Suprapubic skin (tissue), 4 donors: ENCODE results near the gene CFL2. TPM values are rescaled to one million over a fixed set of nuclear protein-coding genes. Genes with fewer than 3 reads are reported as not detected.
A peak's percentile ranks its signal among the peaks of the same experiment; 100 is the strongest.

Source experiments
- DNase-seq, 2 donors: peaks; one replicate each; pipeline ENCODE4 v3.0.0-alpha.2; 2019; ENCODE audit warnings: low spot score in 2 of 2
- H3K27ac ChIP-seq: fragments of 200-600 bp; sonication (generic); one replicate; pipeline ENCODE4 v1.5.1; 2019
- H3K27me3 ChIP-seq: fragments of 200-600 bp; sonication (generic); one replicate; pipeline ENCODE4 v1.5.1; 2019
- H3K36me3 ChIP-seq: fragments of 200-600 bp; sonication (generic); one replicate; pipeline ENCODE4 v1.5.1; 2019
- H3K4me1 ChIP-seq: fragments of 200-600 bp; sonication (generic); one replicate; pipeline ENCODE4 v1.5.1; 2019
- H3K4me3 ChIP-seq: fragments of 200-600 bp; sonication (generic); one replicate; pipeline ENCODE4 v1.5.1; 2019; ENCODE audit warnings: mild to moderate bottlenecking
- H3K9me3 ChIP-seq: fragments of 200-600 bp; sonication (generic); one replicate; pipeline ENCODE4 v1.5.1; 2019
- EP300 ChIP-seq: sonication (generic); formaldehyde crosslinking; IDR thresholded peaks from one replicate; pipeline ENCODE4 v1.6.1; 2017; ENCODE audit warnings: antibody characterized with exemption
- POLR2A ChIP-seq, 2 donors: fragments of 450-650 bp; IDR thresholded peaks; one replicate each; pipeline ENCODE4 v1.6.1; 2017; ENCODE audit warnings: antibody characterized with exemption in 2 of 2, mild to moderate bottlenecking in 2 of 2, moderate library complexity in 2 of 2
- POLR2AphosphoS5 ChIP-seq, 3 donors: sonication (generic); formaldehyde crosslinking; IDR thresholded peaks; one replicate each; pipeline ENCODE4 v1.6.1; 2017; ENCODE audit warnings: antibody characterized with exemption in 3 of 3
- WGBS: methylation state at CpG from one replicate; pipeline ENCODE4 v1.1.5; 2018; 5-methylcytosine and 5-hydroxymethylcytosine counted together
- total RNA-seq, 4 donors: library from RNA; depleted of rRNA; stranded (reverse); fragments of >200 nt; gene quantifications; one replicate each; pipeline ENCODE4 v1.1.0, GENCODE V29; 2016
- TF ChIP-seq, protein P1 (sequence below), 2 donors: fragments of 200-600 bp in 1 of 2; fragments of 450-650 bp in 1 of 2; sonication (generic) in 1 of 2; IDR thresholded peaks; one replicate each; pipeline ENCODE4 v1.5.1; 2016 to 2019; ENCODE audit warnings: antibody characterized with exemption in 2 of 2, mild to moderate bottlenecking in 1 of 2, moderate library complexity in 1 of 2

The CFL2 gene
- total RNA-seq, 4 donors from 2014 or later, result 3.7 to 23.9 (median 8.7) TPM

DNA sequence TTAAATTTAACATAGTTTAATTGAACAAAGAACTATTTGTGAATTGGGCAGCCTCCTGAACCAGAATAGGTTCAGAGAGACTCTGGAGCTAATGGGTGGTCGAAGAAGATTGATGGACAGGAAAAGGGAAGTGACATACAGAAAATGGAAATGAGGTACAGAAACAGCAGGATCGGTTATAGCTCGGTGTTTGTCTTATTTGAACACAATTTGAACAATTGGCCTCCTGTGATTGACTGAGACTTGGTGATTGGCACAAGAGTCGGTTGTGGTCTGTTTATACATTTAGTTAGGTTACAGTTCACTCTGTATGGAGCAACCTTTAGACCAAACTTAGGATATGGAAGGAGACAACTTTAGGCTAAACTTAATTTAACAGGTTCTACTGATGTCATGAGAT lies 18.4 kb upstream of the CFL2 start:
- no peak for DNase-seq
- Histone ChIP-seq H3K9me3 (no peaks in the 10 kb centered on the region), H3K4me3 (no peak overlapping the region), H3K36me3 (no peaks in the 10 kb centered on the region), H3K27me3 (no peaks in the 10 kb centered on the region), H3K27ac (no peak overlapping the region), H3K4me1 (no peaks in the 10 kb centered on the region)
- WGBS, result 65% methylated on average over 3 of the region's 4 CpGs
- TF ChIP-seq POLR2A (IDR thresholded peaks at IDR 0.05) (no peak), EP300 (no peak), POLR2AphosphoS5 (IDR thresholded peaks at IDR 0.05) (no peak)
- TF ChIP-seq, protein P1, sequence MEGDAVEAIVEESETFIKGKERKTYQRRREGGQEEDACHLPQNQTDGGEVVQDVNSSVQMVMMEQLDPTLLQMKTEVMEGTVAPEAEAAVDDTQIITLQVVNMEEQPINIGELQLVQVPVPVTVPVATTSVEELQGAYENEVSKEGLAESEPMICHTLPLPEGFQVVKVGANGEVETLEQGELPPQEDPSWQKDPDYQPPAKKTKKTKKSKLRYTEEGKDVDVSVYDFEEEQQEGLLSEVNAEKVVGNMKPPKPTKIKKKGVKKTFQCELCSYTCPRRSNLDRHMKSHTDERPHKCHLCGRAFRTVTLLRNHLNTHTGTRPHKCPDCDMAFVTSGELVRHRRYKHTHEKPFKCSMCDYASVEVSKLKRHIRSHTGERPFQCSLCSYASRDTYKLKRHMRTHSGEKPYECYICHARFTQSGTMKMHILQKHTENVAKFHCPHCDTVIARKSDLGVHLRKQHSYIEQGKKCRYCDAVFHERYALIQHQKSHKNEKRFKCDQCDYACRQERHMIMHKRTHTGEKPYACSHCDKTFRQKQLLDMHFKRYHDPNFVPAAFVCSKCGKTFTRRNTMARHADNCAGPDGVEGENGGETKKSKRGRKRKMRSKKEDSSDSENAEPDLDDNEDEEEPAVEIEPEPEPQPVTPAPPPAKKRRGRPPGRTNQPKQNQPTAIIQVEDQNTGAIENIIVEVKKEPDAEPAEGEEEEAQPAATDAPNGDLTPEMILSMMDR (IDR thresholded peaks at IDR 0.05), result no peak

DNA sequence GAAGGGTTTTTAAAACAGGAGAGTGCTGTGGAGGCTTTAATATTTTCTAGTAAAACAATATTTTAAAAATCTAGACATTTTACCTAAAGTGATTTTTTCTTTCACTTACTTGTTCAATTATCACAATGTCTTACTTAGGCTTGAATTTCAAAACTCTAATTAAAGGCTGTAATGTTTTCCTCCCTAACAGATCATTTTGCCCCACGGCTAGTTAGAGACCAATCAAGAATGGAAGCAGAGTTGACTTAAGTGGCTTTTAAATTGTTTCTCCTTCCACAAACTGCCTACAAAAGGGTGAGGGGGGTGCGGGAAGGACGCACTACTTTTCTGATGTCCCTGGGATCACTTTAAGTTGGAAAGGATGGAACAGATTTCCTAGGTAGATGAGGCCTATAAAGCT lies 9.5 kb upstream of the CFL2 start:
- H3K9me3 ChIP-seq, result no peaks in the 10 kb centered on the region
- DNase-seq, result no peak
- H3K4me3 ChIP-seq, result no peak overlapping the region
- H3K27ac ChIP-seq, result no peak overlapping the region
- no peaks in the 10 kb centered on the region for H3K36me3 ChIP-seq
- H3K27me3 ChIP-seq, result no peaks in the 10 kb centered on the region
- peaks cover 7% of the 10 kb centered on the region for H3K4me1 ChIP-seq
- TF ChIP-seq POLR2AphosphoS5 (IDR thresholded peaks at IDR 0.05), result no peak
- 90% methylated on average over 3 of the region's 3 CpGs for WGBS

DNA sequence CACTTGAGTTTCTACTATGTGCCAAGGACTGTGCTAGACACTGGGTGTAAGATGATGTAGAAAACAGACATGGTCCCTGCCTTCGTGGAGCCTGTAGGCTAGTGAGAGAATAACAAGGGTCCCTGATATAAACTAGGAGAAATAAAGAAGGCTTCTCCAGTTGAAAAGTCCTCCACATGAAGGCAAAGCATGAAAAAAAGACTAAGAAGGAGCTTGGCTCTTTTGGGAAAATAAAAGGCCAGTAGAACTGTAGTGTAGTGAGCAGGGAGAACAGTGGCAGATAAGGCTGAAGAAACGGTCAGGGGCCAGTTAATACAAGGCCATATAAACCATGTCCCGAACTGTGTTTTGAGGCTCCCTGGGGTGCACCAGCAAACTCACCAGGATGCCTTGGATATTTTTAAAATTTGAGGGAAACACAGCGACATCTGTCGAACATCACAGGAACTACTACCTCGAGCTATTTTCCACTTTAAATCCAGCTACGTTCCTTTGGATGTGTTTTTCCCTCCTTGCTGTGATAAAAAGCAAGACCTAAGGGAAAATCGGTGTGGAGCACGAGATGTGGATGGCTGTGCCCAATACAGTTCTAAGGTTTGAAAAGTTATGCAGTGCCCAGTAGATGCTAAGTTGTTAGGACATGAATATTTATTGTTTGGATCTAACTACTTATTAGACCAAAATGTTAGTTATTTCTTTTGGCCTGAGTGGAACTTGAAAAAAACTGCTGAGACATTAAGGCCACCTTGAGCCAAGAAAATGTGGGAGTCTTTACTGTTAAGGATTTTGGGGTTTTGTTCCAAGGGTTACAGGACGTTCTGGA lies 8.5 kb upstream of the CFL2 start:
- H3K4me1 ChIP-seq, result peaks cover 7% of the 10 kb centered on the region
- DNase-seq, result no peak
- TF ChIP-seq POLR2AphosphoS5 (IDR thresholded peaks at IDR 0.05) (no peak), EP300 (no peak), POLR2A (IDR thresholded peaks at IDR 0.05) (no peak)
- TF ChIP-seq, protein P1 (IDR thresholded peaks at IDR 0.05), result peak; percentile 53 to 81
- peak overlapping the region; percentile 29 for H3K27ac ChIP-seq
- no peaks in the 10 kb centered on the region for H3K9me3 ChIP-seq
- H3K4me3 ChIP-seq, result no peak overlapping the region
- 11% methylated on average over 10 of the region's 10 CpGs for WGBS
- no peaks in the 10 kb centered on the region for H3K27me3 ChIP-seq
- no peaks in the 10 kb centered on the region for H3K36me3 ChIP-seq

DNA sequence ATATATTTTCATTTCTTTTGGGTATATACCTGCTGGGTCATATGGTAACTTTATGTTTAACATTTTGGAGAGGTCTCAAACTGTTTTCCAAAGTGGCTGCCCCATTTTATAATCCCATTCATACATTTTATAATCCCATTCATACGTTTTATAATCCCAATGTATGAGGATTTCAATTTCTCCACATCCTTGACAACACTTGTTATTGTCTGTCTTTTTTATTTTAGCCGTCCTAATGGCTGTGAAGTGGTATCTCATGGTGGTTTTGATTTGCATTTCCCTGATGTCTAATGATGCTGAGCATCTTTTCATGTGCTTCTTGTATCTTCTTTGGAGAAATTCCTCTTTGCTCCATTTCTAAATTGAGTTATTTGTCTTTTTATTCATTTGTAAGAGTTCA lies 6.7 kb upstream of the CFL2 start:
- 93% methylated on average over 2 of the region's 2 CpGs for WGBS
- no peaks in the 10 kb centered on the region for H3K9me3 ChIP-seq
- H3K27me3 ChIP-seq, result no peaks in the 10 kb centered on the region
- H3K36me3 ChIP-seq, result no peaks in the 10 kb centered on the region
- H3K4me1 ChIP-seq, result peaks cover 7% of the 10 kb centered on the region
- no peak for DNase-seq
- H3K27ac ChIP-seq, result no peak overlapping the region
- H3K4me3 ChIP-seq, result no peak overlapping the region
- TF ChIP-seq EP300 (no peak), POLR2AphosphoS5 (IDR thresholded peaks at IDR 0.05) (no peak), POLR2A (IDR thresholded peaks at IDR 0.05) (no peak)
- TF ChIP-seq, protein P1 (IDR thresholded peaks at IDR 0.05), result no peak

DNA sequence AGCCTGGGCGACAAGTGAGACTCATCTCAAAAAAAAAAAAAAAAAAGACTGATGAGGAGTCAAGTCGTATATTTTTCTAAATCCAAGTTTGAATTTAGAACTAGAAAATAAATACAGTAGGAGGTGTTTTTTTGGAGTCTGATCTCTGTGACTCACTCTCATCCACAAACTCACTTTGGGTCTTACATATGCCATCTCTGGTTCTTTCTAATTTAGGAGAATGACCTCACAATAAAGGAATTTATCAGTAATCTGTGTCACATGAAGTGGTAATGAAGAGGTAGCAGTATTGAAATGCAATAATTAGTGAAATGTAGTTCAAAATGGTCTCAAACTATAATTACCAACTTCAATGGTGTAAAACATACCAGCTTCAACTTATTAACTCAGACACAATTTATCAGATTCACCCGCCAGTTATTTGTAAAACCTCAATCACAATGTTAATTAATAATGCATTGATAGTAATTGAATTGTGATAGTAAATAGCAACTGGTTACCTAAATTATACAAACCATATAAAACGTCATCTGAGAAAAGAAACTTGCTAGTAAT lies 4.4 kb upstream of the CFL2 start:
- no peaks in the 10 kb centered on the region for H3K27me3 ChIP-seq
- H3K4me3 ChIP-seq, result no peak overlapping the region
- TF ChIP-seq, protein P1 (IDR thresholded peaks at IDR 0.05), result no peak
- peaks cover 17% of the 10 kb centered on the region for H3K4me1 ChIP-seq
- H3K27ac ChIP-seq, result no peak overlapping the region
- WGBS, result 68% methylated on average over 4 of the region's 4 CpGs
- DNase-seq, result no peak
- H3K36me3 ChIP-seq, result no peaks in the 10 kb centered on the region
- no peaks in the 10 kb centered on the region for H3K9me3 ChIP-seq
